Activated naive CD8-positive, alpha-beta T cell treated with anti-CD3 and anti-CD28 coated beads, Interleukin-2, amount 50 U/mL, for 24 hours (primary cell): ENCODE data around the gene PEX10.

ENCODE experiments used
- ATAC-seq: fragments of 150-1000 bp; cut with Tn5 transposase; one replicate; pipeline ENCODE4 v1.10.0; 2021
- DNase-seq: peaks from one replicate; pipeline ENCODE4 v3.0.0; 2021
- H3K27ac Mint-ChIP-seq: one replicate; pipeline ENCODE4 v1.8.0; 2021; ENCODE audit warnings: mild to moderate bottlenecking, mixed read lengths
- H3K27me3 Mint-ChIP-seq: one replicate; pipeline ENCODE4 v1.8.0; 2021; ENCODE audit warnings: mixed read lengths
- H3K36me3 Mint-ChIP-seq: one replicate; pipeline ENCODE4 v1.8.0; 2021; ENCODE audit warnings: low read depth, mixed read lengths
- H3K4me1 Mint-ChIP-seq: one replicate; pipeline ENCODE4 v1.8.0; 2021; ENCODE audit warnings: mixed read lengths
- H3K4me3 Mint-ChIP-seq: one replicate; pipeline ENCODE4 v1.8.0; 2021; ENCODE audit warnings: mild to moderate bottlenecking, moderate library complexity, mixed read lengths
- H3K9me3 Mint-ChIP-seq: one replicate; pipeline ENCODE4 v1.8.0; 2021; ENCODE audit warnings: mixed read lengths

The PEX10 gene

DNA sequence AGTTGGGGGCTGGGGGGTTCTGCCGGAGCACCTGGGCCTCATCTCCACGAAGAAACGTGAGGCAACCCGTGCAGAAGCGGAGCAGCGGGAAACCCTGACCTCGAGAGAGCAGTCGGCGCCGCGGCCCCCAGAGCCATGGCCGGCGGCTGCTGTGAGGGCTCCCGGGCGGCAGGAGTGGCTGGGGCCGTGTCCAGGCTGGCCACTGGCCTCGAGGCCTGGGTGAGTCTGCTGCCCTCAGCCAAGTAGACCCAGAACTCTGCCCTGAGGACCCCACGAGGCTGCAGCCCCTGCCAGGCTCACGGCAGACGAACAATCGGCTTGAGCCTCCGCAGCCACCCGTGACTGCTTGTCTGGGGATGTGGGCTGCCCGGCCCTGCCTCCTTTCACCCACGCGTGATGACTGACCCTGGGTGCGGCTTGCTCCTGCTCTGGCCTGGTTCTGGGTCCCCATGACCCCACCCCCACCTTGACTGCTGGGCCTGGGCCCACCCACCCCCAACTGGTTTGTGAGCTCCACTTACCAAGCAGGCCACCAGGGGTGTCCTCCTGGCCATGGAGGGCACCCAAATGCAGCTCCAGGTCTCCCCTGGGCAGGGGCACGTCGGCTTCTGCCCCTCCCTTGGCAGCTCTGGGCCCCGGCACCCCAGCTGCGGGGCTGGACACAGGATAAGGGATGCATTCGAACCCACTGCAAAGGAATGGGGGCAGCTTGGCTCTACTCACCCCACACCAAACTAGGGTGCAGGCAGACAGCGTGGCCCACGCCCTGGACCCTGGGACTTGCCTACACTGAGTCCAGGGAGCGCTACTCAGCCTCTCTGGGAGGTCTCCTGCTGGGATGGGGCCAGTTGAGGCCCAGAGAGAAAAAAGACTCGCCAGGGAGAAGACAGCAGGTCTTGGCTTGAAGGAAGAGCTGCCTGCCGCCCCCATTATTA, 55.2 kb downstream of the PEX10 start:
- H3K4me3 Mint-ChIP-seq: no peak overlapping the region
- H3K27ac Mint-ChIP-seq: no peak overlapping the region
- no peaks in the 10 kb centered on the region for H3K36me3 Mint-ChIP-seq
- no peak for ATAC-seq
- H3K9me3 Mint-ChIP-seq: no peaks in the 10 kb centered on the region
- no peaks in the 10 kb centered on the region for H3K4me1 Mint-ChIP-seq
- H3K27me3 Mint-ChIP-seq: no peaks in the 10 kb centered on the region
- no peak for DNase-seq

GRCh38 chr1:2356401-2356800, 56.0 kb downstream of the PEX10 start:
- no peaks in the 10 kb centered on the region for H3K27me3 Mint-ChIP-seq
- no peaks in the 10 kb centered on the region for H3K9me3 Mint-ChIP-seq
- no peak overlapping the region for H3K4me3 Mint-ChIP-seq
- ATAC-seq (no peak), DNase-seq (no peak)
- H3K4me1 Mint-ChIP-seq: no peaks in the 10 kb centered on the region
- no peaks in the 10 kb centered on the region for H3K36me3 Mint-ChIP-seq
- no peak overlapping the region for H3K27ac Mint-ChIP-seq

DNA sequence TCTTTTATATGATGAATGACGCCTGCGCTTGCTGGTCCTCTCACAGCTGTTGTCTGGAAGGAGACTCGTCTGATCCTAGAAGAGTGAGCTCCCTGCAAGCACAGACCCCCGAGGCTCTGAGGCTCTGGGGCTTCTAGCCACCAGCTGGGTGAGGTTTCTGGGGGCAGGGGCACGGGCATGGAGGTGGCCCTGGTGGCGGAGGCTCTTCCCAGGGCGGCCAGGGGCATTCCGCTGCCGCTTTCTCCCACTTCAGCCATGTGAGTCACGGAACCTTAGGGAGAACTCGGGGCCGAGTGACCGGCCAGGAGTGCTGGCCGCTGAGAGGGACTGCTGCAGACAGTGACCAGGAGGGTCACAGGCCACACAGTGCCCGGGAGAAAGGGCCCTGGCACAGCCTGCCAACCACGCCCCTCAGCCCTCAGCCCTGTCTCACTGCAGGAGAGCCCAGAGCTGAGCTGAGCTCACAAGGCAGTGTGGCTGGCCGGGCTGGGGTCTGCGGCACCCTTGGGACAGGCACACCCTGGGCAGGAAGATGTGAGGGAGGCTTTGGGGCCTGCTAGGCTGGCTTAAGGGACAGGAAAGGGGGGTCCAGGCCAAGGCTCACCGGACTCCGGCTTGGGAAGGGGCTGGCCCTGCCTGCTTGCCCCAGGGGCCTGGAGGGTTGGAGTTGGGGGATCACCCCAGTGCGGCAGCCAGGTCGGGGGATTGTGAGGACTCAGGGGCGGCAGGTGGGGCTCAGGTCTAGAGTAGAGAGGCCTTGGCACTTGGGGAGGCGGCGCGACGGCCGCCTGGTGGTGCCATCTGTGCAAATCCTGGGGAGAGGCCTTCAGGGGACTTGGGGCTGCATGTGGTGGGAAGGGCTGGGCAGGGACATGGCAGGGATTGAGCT, 56.7 kb downstream of the PEX10 start:
- no peaks in the 10 kb centered on the region for H3K27me3 Mint-ChIP-seq

GRCh38 chr1:2354511-2355372, 57.6 kb downstream of the PEX10 start:
- DNase-seq (no peak), ATAC-seq (no peak)
- no peaks in the 10 kb centered on the region for H3K27me3 Mint-ChIP-seq
- no peaks in the 10 kb centered on the region for H3K4me1 Mint-ChIP-seq
- H3K27ac Mint-ChIP-seq: no peak overlapping the region
- H3K9me3 Mint-ChIP-seq: no peaks in the 10 kb centered on the region
- no peaks in the 10 kb centered on the region for H3K36me3 Mint-ChIP-seq
- no peak overlapping the region for H3K4me3 Mint-ChIP-seq

More for the DNA sequence above, 56.7 kb downstream of the PEX10 start:
- Mint-ChIP-seq H3K9me3 (no peaks in the 10 kb centered on the region), H3K4me3 (no peak overlapping the region), H3K36me3 (no peaks in the 10 kb centered on the region), H3K27ac (no peak overlapping the region), H3K4me1 (no peaks in the 10 kb centered on the region)
- DNase-seq (no peak), ATAC-seq (no peak)
